Measurements from ENCODE around the gene APOB. TPM values are rescaled to one million over a fixed set of nuclear protein-coding genes. Genes with fewer than 3 reads are reported as not detected.
"Not testable (repeated sequence)": the region's sequence is repeated elsewhere in the genome, so short reads cannot be mapped to it uniquely, and the experiment has no call there.

The APOB gene
- total RNA-seq, 1 experiment from 2014 or later = not detected

- POLR2A ChIA-PET (ENCODE audit: low non-redundant PET) = no interaction called here
- CTCF ChIA-PET = no interaction called here
- DNase-seq (ENCODE audit: low spot score) = no peak
- intact Hi-C loops (cut with micrococcal nuclease; ENCODE audit: unreplicated experiment) = no loop called here
- H3K9me3 ChIP-seq (ENCODE audit: low read depth, low read length, poor library complexity, severe bottlenecking) = no peaks in the 10 kb centered on the region
- H3K4me1 ChIP-seq (ENCODE audit: insufficient read depth, low read length, poor library complexity, severe bottlenecking) = no peaks in the 10 kb centered on the region
- H3K36me3 ChIP-seq (ENCODE audit: insufficient read depth, low read length, poor library complexity, severe bottlenecking) = no peaks in the 10 kb centered on the region
- no peak overlapping the region for H3K4me3 ChIP-seq (ENCODE audit: low read depth, low read length, poor library complexity, severe bottlenecking)
- H3K27ac ChIP-seq (ENCODE audit: low read depth, low read length, poor library complexity, severe bottlenecking) = no peak overlapping the region
- H3K27me3 ChIP-seq (replicated peaks; ENCODE audit: insufficient read depth, low read depth, low read length, poor library complexity) = peaks cover 22% of the 10 kb centered on the region
- no TSS peak for BruUV-seq (replicated peaks)
- no peak for TF ChIP-seq EZH2 (IDR thresholded peaks at IDR 0.05; ENCODE audit: borderline replicate concordance, low read depth, low read length, poor library complexity, severe bottlenecking)
- TF ChIP-seq CTCF (conservative IDR thresholded peaks at IDR 0.05; ENCODE audit: low read depth, low read length) = no peak
Measured at GRCh38 chr2:21032338-21033236, 11.3 kb downstream of the APOB start.

GRCh38 chr2:21030983-21031968 lies 12.6 kb downstream of the APOB start:
- TF ChIP-seq EZH2 (IDR thresholded peaks at IDR 0.05; ENCODE audit: borderline replicate concordance, low read depth, low read length, poor library complexity, severe bottlenecking) = no peak
- Histone ChIP-seq H3K27ac (ENCODE audit: low read depth, low read length, poor library complexity, severe bottlenecking) (no peak overlapping the region), H3K36me3 (ENCODE audit: insufficient read depth, low read length, poor library complexity, severe bottlenecking) (no peaks in the 10 kb centered on the region), H3K27me3 (replicated peaks; ENCODE audit: insufficient read depth, low read depth, low read length, poor library complexity) (peaks cover 23% of the 10 kb centered on the region), H3K4me3 (ENCODE audit: low read depth, low read length, poor library complexity, severe bottlenecking) (no peak overlapping the region), H3K9me3 (ENCODE audit: low read depth, low read length, poor library complexity, severe bottlenecking) (no peaks in the 10 kb centered on the region), H3K4me1 (ENCODE audit: insufficient read depth, low read length, poor library complexity, severe bottlenecking) (no peaks in the 10 kb centered on the region)
- CTCF ChIA-PET = no interaction called here
- no TSS peak for BruUV-seq (replicated peaks)
- DNase-seq (ENCODE audit: low spot score) = no peak
- POLR2A ChIA-PET (ENCODE audit: low non-redundant PET) = no interaction called here
- intact Hi-C loops (cut with micrococcal nuclease; ENCODE audit: unreplicated experiment) = no loop called here

GRCh38 chr2:21029519-21029918 lies 14.4 kb downstream of the APOB start:
- Histone ChIP-seq H3K4me1 (ENCODE audit: insufficient read depth, low read length, poor library complexity, severe bottlenecking) (no peaks in the 10 kb centered on the region), H3K4me3 (ENCODE audit: low read depth, low read length, poor library complexity, severe bottlenecking) (no peak overlapping the region), H3K27me3 (replicated peaks; ENCODE audit: insufficient read depth, low read depth, low read length, poor library complexity) (peaks cover 39% of the 10 kb centered on the region), H3K27ac (ENCODE audit: low read depth, low read length, poor library complexity, severe bottlenecking) (no peak overlapping the region), H3K9me3 (ENCODE audit: low read depth, low read length, poor library complexity, severe bottlenecking) (no peaks in the 10 kb centered on the region), H3K36me3 (ENCODE audit: insufficient read depth, low read length, poor library complexity, severe bottlenecking) (no peaks in the 10 kb centered on the region)
- intact Hi-C loops (cut with micrococcal nuclease; ENCODE audit: unreplicated experiment) = loop anchor here (5.0 kb wide), 1 partner anchor 367 kb away; no protein-coding TSS in a partner anchor
- POLR2A ChIA-PET (ENCODE audit: low non-redundant PET) = no interaction called here
- CTCF ChIA-PET = no interaction called here
- TF ChIP-seq CTCF (conservative IDR thresholded peaks at IDR 0.05; ENCODE audit: low read depth, low read length) = no peak
- no TSS peak for BruUV-seq (replicated peaks)
- DNase-seq (ENCODE audit: low spot score) = no peak

GRCh38 chr2:21028951-21029350 lies 14.9 kb downstream of the APOB start:
- BruUV-seq (replicated peaks); DNase-seq (ENCODE audit: low spot score); CTCF ChIA-PET; H3K9me3 ChIP-seq (ENCODE audit: low read depth, low read length, poor library complexity, severe bottlenecking); H3K36me3 ChIP-seq (ENCODE audit: insufficient read depth, low read length, poor library complexity, severe bottlenecking); POLR2A ChIA-PET (ENCODE audit: low non-redundant PET); H3K27ac ChIP-seq (ENCODE audit: low read depth, low read length, poor library complexity, severe bottlenecking); H3K4me1 ChIP-seq (ENCODE audit: insufficient read depth, low read length, poor library complexity, severe bottlenecking); H3K4me3 ChIP-seq (ENCODE audit: low read depth, low read length, poor library complexity, severe bottlenecking): not testable (repeated sequence)
- intact Hi-C loops (cut with micrococcal nuclease; ENCODE audit: unreplicated experiment) = loop anchor here (5.0 kb wide), 1 partner anchor 367 kb away; no protein-coding TSS in a partner anchor
- H3K27me3 ChIP-seq (replicated peaks; ENCODE audit: insufficient read depth, low read depth, low read length, poor library complexity) = peaks cover 45% of the 10 kb centered on the region
